ENCODE measurements around the gene COL26A1. TPM values are rescaled to one million over a fixed set of nuclear protein-coding genes. Genes with fewer than 3 reads are reported as not detected.

COL26A1 gene
- total RNA-seq, 2 experiments from 2014 or later = not detected

DNA sequence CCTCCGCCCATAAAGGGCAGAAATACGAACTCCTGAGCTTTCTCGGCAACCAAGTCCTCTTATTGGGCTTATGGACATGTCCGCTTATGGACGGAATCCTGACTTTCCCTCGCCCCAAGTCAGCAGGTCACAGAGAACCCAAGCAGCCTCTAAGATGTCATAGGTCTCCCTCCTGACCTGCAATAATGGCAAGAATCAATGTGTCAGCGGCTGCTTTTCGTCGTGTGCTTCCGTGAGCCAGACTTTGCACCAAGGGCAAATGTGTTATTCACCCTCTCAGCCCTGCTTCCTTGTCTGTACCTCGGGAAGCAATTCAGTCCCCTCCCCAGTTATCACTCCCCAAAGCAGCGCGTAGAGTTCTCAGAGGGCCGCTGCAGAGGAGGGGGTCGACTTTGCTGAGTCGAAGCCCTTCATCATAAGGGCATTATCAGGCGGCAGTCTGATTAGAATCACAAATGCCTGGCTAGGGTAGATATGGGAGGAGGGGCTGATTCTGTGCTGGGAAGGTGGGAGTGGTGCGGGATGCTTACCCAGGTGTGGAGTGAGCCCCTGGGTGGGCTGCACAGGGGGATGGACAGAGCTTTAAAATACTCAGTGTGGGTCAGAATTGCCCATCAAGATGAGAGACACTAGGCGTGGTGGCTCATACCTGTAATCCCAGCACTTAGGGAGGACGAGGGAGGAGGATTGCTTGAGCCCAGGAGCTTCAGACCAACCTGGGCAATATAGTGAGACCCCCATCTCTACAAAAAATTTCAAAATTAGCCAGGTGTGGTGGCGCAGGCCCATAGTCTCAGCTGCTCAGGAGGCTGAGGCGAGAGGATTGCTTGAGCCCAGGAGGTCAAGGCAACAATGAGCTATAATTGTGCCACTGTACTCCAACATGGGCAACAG is 36.0 kb downstream of the COL26A1 start:
- H3K27ac ChIP-seq (ENCODE audit: low read depth in 1 of 2, low read length in 2 of 2) = no peak overlapping the region
- Mint-ChIP-seq H3K9me3 (no peaks in the 10 kb centered on the region), H3K4me3 (no peak overlapping the region), H3K27me3 (peaks cover 23% of the 10 kb centered on the region), H3K4me1 (ENCODE audit: low read depth) (no peaks in the 10 kb centered on the region), H3K36me3 (ENCODE audit: low read depth) (no peaks in the 10 kb centered on the region), H3K27ac (no peak overlapping the region)
- ATAC-seq (ENCODE audit: poor library complexity) (no peak), DNase-seq (no peak)
- no peaks in the 10 kb centered on the region for H3K36me3 ChIP-seq (ENCODE audit: insufficient read depth, low read length)
- TF ChIP-seq, protein P1, sequence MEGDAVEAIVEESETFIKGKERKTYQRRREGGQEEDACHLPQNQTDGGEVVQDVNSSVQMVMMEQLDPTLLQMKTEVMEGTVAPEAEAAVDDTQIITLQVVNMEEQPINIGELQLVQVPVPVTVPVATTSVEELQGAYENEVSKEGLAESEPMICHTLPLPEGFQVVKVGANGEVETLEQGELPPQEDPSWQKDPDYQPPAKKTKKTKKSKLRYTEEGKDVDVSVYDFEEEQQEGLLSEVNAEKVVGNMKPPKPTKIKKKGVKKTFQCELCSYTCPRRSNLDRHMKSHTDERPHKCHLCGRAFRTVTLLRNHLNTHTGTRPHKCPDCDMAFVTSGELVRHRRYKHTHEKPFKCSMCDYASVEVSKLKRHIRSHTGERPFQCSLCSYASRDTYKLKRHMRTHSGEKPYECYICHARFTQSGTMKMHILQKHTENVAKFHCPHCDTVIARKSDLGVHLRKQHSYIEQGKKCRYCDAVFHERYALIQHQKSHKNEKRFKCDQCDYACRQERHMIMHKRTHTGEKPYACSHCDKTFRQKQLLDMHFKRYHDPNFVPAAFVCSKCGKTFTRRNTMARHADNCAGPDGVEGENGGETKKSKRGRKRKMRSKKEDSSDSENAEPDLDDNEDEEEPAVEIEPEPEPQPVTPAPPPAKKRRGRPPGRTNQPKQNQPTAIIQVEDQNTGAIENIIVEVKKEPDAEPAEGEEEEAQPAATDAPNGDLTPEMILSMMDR (IDR thresholded peaks at IDR 0.05) = no peak
- ChIA-PET CTCF (no interaction called here), POLR2A (no interaction called here)
- no peak overlapping the region for H3K4me3 ChIP-seq (ENCODE audit: low read length)
- H3K9me3 ChIP-seq (ENCODE audit: control insufficient read depth in 1 of 2, insufficient read depth in 1 of 2, low read length in 2 of 2) = peaks cover 0 to 6% of the 10 kb centered on the region in 2 experiments
- peaks cover 0 to 2% of the 10 kb centered on the region in 2 experiments for H3K27me3 ChIP-seq (ENCODE audit: control insufficient read depth in 1 of 2, insufficient read depth in 2 of 2, low read length in 2 of 2)
- H3K4me1 ChIP-seq (ENCODE audit: insufficient read depth, low read length) = no peaks in the 10 kb centered on the region
- intact Hi-C loops (cut with DNase I, micrococcal nuclease) = no loop called here

DNA sequence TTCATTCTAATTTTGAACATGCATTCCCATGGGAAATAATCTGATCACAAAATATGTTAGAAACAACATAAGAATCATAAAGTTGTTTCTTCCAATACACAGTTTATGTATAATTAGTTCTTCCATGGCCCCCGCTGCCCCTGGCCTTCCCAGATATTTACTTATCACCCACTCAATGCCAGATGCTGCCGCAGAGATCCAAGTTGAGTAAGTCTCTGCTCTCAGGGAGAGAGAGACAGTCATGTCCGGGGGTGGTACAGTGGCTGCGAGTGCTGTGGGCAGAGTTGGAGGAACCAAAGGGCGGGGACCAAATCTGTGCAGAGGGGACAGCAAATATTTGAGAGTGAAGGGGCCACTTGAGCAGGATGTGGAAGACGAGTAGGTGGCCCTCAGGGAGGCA is 37.1 kb downstream of the COL26A1 start:
- Mint-ChIP-seq H3K4me1 (ENCODE audit: low read depth) (no peaks in the 10 kb centered on the region), H3K4me3 (no peak overlapping the region), H3K27ac (no peak overlapping the region), H3K27me3 (peaks cover 23% of the 10 kb centered on the region), H3K9me3 (no peaks in the 10 kb centered on the region), H3K36me3 (ENCODE audit: low read depth) (no peaks in the 10 kb centered on the region)
- H3K27ac ChIP-seq (ENCODE audit: low read depth in 1 of 2, low read length in 2 of 2) = no peak overlapping the region
- ChIA-PET POLR2A (no interaction called here), CTCF (no interaction called here)
- peaks cover 0 to 10% of the 10 kb centered on the region in 2 experiments for H3K9me3 ChIP-seq (ENCODE audit: control insufficient read depth in 1 of 2, insufficient read depth in 1 of 2, low read length in 2 of 2)
- no peak for ATAC-seq (ENCODE audit: poor library complexity)
- H3K4me3 ChIP-seq (ENCODE audit: low read length) = no peak overlapping the region
- H3K36me3 ChIP-seq (ENCODE audit: insufficient read depth, low read length) = no peaks in the 10 kb centered on the region
- no peaks in the 10 kb centered on the region for H3K4me1 ChIP-seq (ENCODE audit: insufficient read depth, low read length)
- intact Hi-C loops (cut with DNase I, micrococcal nuclease) = no loop called here
- TF ChIP-seq, protein P1 (IDR thresholded peaks at IDR 0.05) = no peak
- DNase-seq = no peak
- H3K27me3 ChIP-seq (ENCODE audit: control insufficient read depth in 1 of 2, insufficient read depth in 2 of 2, low read length in 2 of 2) = peaks cover 0 to 2% of the 10 kb centered on the region in 2 experiments

DNA sequence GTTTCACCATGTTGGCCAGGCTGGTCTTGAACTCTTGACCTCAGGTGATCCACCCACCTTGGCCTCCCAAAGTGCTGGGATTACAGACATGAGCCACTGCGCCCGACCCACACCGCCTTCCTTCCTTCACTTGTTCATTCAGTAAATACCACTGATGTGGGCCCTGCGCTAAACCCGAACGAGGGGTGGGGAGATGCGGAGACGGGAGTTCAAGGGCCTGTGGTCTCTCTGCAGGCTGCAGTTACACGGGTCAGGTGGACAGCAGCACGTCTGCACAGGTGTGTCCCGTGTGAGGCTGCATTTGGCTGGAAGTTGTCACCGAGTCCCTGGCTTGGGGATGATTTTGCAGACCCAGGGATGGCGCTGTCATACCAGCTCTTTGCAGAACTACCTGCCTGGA is 38.1 kb downstream of the COL26A1 start:
- Histone ChIP-seq H3K27me3 (ENCODE audit: control insufficient read depth in 1 of 2, insufficient read depth in 2 of 2, low read length in 2 of 2) (peaks cover 0 to 4% of the 10 kb centered on the region in 2 experiments), H3K36me3 (ENCODE audit: insufficient read depth, low read length) (no peaks in the 10 kb centered on the region), H3K27ac (ENCODE audit: low read depth in 1 of 2, low read length in 2 of 2) (no peak overlapping the region), H3K9me3 (ENCODE audit: control insufficient read depth in 1 of 2, insufficient read depth in 1 of 2, low read length in 2 of 2) (peaks cover 0 to 10% of the 10 kb centered on the region in 2 experiments), H3K4me3 (ENCODE audit: low read length) (no peak overlapping the region), H3K4me1 (ENCODE audit: insufficient read depth, low read length) (no peaks in the 10 kb centered on the region)
- intact Hi-C loops (cut with DNase I, micrococcal nuclease) = no loop called here
- POLR2A ChIA-PET = no interaction called here
- no peak overlapping the region for H3K27ac Mint-ChIP-seq
- CTCF ChIA-PET = no interaction called here
- H3K4me3 Mint-ChIP-seq = no peak overlapping the region
- DNase-seq = no peak
- H3K4me1 Mint-ChIP-seq (ENCODE audit: low read depth) = no peaks in the 10 kb centered on the region
- peaks cover 23% of the 10 kb centered on the region for H3K27me3 Mint-ChIP-seq
- no peaks in the 10 kb centered on the region for H3K36me3 Mint-ChIP-seq (ENCODE audit: low read depth)
- no peaks in the 10 kb centered on the region for H3K9me3 Mint-ChIP-seq
- ATAC-seq (ENCODE audit: poor library complexity) = no peak
- TF ChIP-seq, protein P1 (IDR thresholded peaks at IDR 0.05) = no peak
